ENCODE measurements around the gene PKP4. TPM values are rescaled to one million over a fixed set of nuclear protein-coding genes. Genes with fewer than 3 reads are reported as not detected.

Gene PKP4
- total RNA-seq, 1 experiment from 2014 or later = 52.0 TPM

GRCh38 chr2:158655628-158656027, 198.9 kb downstream of the PKP4 start:
- Histone ChIP-seq H3K23me2 (ENCODE audit: insufficient read length, low read depth, low read length, poor library complexity, severe bottlenecking) (no peaks in the 10 kb centered on the region), H4K91ac (ENCODE audit: insufficient read length, low read depth, low read length) (no peak overlapping the region), H3K9ac (ENCODE audit: extremely low read depth, insufficient read length, low read length) (no peak overlapping the region), H3K4me1 (ENCODE audit: insufficient read depth, low read length) (no peaks in the 10 kb centered on the region), H3K79me1 (ENCODE audit: insufficient read depth, low read depth, low read length, poor library complexity, severe bottlenecking) (no peaks in the 10 kb centered on the region), H2BK120ac (ENCODE audit: low read depth, low read length, poor library complexity, severe bottlenecking) (no peak overlapping the region), H2AK5ac (ENCODE audit: insufficient read length, low read length) (no peak overlapping the region), H3T11ph (ENCODE audit: low read length) (no peak overlapping the region), H3K23ac (ENCODE audit: insufficient read length, low read depth, low read length) (no peak overlapping the region), H4K5ac (ENCODE audit: insufficient read length, low read depth, low read length) (no peak overlapping the region), H3K14ac (ENCODE audit: insufficient read depth, low read length) (no peak overlapping the region), H3K27me3 (ENCODE audit: insufficient read depth, low read length) (no peaks in the 10 kb centered on the region), H3K9me3 (ENCODE audit: control insufficient read depth, low read depth, low read length) (no peaks in the 10 kb centered on the region), H4K8ac (replicated peaks; ENCODE audit: insufficient read length, low read depth, low read length) (no peak overlapping the region), H4K20me1 (ENCODE audit: control insufficient read depth, insufficient read depth, insufficient read length) (no peaks in the 10 kb centered on the region), H2BK5ac (ENCODE audit: insufficient read length, low read length) (no peak overlapping the region), H3K79me2 (ENCODE audit: insufficient read depth, low read length) (no peaks in the 10 kb centered on the region), H3K4me2 (ENCODE audit: insufficient read depth, insufficient read length, low read length) (no peak overlapping the region), H3K18ac (ENCODE audit: insufficient read length, low read depth, low read length) (no peak overlapping the region), H2BK20ac (ENCODE audit: low read depth, low read length, poor library complexity, severe bottlenecking) (no peak overlapping the region), H2BK15ac (ENCODE audit: low read depth, low read length) (no peak overlapping the region), H3K56ac (ENCODE audit: insufficient read length, low read depth, low read length) (no peak overlapping the region), H2BK12ac (ENCODE audit: insufficient read length, low read depth, low read length) (no peak overlapping the region), H3K4ac (ENCODE audit: low read depth, low read length) (no peak overlapping the region), H2AFZ (ENCODE audit: low read length) (no peak overlapping the region), H3K27ac (ENCODE audit: insufficient read length, low read depth, low read length) (no peak overlapping the region)
- no peaks in the 10 kb centered on the region; a peak in 1 of 5 replicates for H3K9me3 Mint-ChIP-seq
- no peaks in the 10 kb centered on the region for H3K27me3 Mint-ChIP-seq (ENCODE audit: low read depth)
- H3K4me1 Mint-ChIP-seq = peaks cover 0 to 5% of the 10 kb centered on the region in 2 experiments; a peak in 2 of 4 replicates
- no peak for TF ChIP-seq CTCF (conservative IDR thresholded peaks at IDR 0.05)
- no CpG with 5 or more reads among the region's 3 CpGs for WGBS (ENCODE audit: extremely low coverage, insufficient read length, low lambda C conversion rate)
- DNase-seq = no peak
- peaks cover under 1 to 10% (median 8%) of the 10 kb centered on the region in 3 experiments; a peak in 6 of 7 replicates for H3K36me3 Mint-ChIP-seq (ENCODE audit: insufficient read depth in 1 of 3, low read depth in 3 of 3)
- H3K27ac Mint-ChIP-seq = no peak overlapping the region
- H3K4me3 Mint-ChIP-seq = no peak overlapping the region
